Aorta (tissue), 5 donors: ENCODE measurements around the gene NPTX1. TPM values are rescaled to one million over a fixed set of nuclear protein-coding genes. Genes with fewer than 3 reads are reported as not detected.
A peak's percentile ranks its signal among the peaks of the same experiment; 100 is the strongest.

Experiments
- ATAC-seq: fragments of 200-7000 bp; cut with Tn5 transposase; one replicate; pipeline ENCODE4 v1.9.1; 2022; ENCODE audit warnings: moderate library complexity; ENCODE audit not compliant: low FRiP score
- DNase-seq, 2 donors: peaks; one replicate each; pipeline ENCODE4 v3.0.0-alpha.2; 2020
- H3K27ac ChIP-seq, 2 donors: one replicate each; pipeline ENCODE4 v1.5.1; 2013; ENCODE audit warnings: low read length in 2 of 2, mild to moderate bottlenecking in 2 of 2, moderate library complexity in 2 of 2, control low read depth in 1 of 2, inconsistent platforms in 1 of 2, low read depth in 1 of 2
- H3K27me3 ChIP-seq, 2 donors: one replicate each; pipeline ENCODE4 v1.6.1; 2013; ENCODE audit warnings: control low read depth in 1 of 2, low read length in 1 of 2, mild to moderate bottlenecking in 1 of 2, moderate library complexity in 1 of 2; ENCODE audit not compliant: insufficient read depth in 2 of 2, control insufficient read depth in 1 of 2
- H3K36me3 ChIP-seq, 2 donors: one replicate each; pipeline ENCODE4 v1.6.1; 2013; ENCODE audit warnings: control low read depth in 1 of 2, low read length in 1 of 2, mild to moderate bottlenecking in 1 of 2; ENCODE audit not compliant: insufficient read depth in 2 of 2, control insufficient read depth in 1 of 2
- H3K4me1 ChIP-seq, 2 donors: one replicate each; pipeline ENCODE4 v1.6.1; 2013; ENCODE audit warnings: low read length in 2 of 2, control low read depth in 1 of 2, mild to moderate bottlenecking in 1 of 2, moderate library complexity in 1 of 2; ENCODE audit not compliant: insufficient read depth in 2 of 2, control insufficient read depth in 1 of 2
- H3K4me3 ChIP-seq, 2 donors: one replicate each; pipeline ENCODE4 v1.5.1; 2013; ENCODE audit warnings: low read length in 2 of 2, control low read depth in 1 of 2, mild to moderate bottlenecking in 1 of 2
- H3K9me3 ChIP-seq: one replicate; pipeline ENCODE4 v1.6.1; 2013; ENCODE audit warnings: mild to moderate bottlenecking, low read length; ENCODE audit not compliant: control insufficient read depth
- WGBS, 2 donors: extraction: QIAGEN DNeasy Blood & Tissue Kit; methylation state at CpG; one replicate each; pipeline ENCODE4 v1.1.7; 2013; 5-methylcytosine and 5-hydroxymethylcytosine counted together
- intact Hi-C, 2 donors: fragments of 100-400 bp; cut with DNase I; formaldehyde crosslinking; loops; one replicate each; pipeline versions ENCODE4 v1.14.2 to v1.15.0; 2022
- polyA plus RNA-seq, 2 donors: library from polyadenylated mRNA; stranded (reverse); fragments of 200-250 nt; gene quantifications; one replicate each; pipeline ENCODE4 v1.2.3, GENCODE V29; 2013
- total RNA-seq, 2 donors: library from RNA; stranded (reverse); fragmentation: NEBNext Ultra II Directional; extraction: Animal tissue kit (Norgen Biotek cat#: 25700); gene quantifications; one replicate each; pipeline ENCODE4 v1.2.1, GENCODE V29; 2021
- donor health status: healthy with polysubstance abuse.
- donor health status: Bipolar disorder and iron deficiency.
- donor health status: DM: no; HTN: no; CAD: no.
- donor health status: DM: no; HTN: no; CAD: no.
- donor health status: DM: yes; HTN: yes; CAD: no.

Gene NPTX1
- total and polyA plus RNA-seq, 4 donors: 0.13 to 1.6 (median 0.45) TPM; not detected in 1

DNA sequence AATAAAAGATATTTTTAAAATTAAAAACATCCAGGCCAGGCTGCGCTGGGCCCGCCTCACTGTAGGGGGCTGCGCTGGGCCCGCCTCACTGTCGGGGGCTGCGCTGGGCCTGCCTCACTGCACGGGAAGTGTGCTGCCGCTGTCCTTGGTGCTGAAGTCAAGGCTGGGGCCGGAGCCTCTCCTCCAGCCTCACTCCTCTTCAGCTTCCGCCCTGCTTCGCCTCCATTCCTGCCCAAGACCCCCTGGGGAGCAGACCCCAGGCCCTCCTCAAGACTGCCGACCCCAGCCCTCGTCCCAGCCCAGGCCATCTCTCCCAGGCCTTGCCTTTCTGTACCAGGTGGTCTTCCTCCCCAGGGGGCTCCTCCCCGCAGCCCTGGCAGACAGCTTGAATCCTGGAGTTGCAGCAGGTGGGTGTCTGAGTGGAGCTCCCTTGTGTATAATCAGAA is 35.3 kb downstream of the NPTX1 start:
- no peak for ATAC-seq
- no peak overlapping the region for H3K27ac ChIP-seq
- H3K36me3 ChIP-seq: no peaks in the 10 kb centered on the region
- H3K4me1 ChIP-seq: no peaks in the 10 kb centered on the region
- DNase-seq: peak in 1 of 2 donors; percentile 85
- H3K4me3 ChIP-seq: no peak overlapping the region
- no peaks in the 10 kb centered on the region for H3K9me3 ChIP-seq
- WGBS, 2 donors: 20 to 23% methylated on average over 14 of the region's 14 CpGs
- no peaks in the 10 kb centered on the region for H3K27me3 ChIP-seq
- intact Hi-C loops: no loop called here

DNA sequence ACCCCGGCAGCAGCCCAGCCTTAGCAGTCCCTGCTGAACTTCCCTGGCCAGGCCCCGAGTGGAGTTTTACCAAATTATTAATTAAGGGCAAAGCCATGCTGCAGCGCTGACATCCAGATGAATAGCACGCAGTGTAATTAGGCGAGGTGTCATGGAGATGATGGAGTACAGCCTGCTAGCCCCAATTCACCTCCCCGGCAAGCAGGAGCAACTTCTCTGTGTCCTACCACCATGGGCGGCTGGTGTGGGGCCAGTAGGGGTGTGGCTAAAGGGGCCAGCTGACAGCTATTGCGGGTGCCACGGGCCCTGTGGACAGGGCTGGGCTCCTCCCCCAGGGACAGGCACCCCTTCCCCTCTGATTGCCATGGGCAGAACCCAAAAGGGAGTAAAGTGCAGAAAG is 36.9 kb downstream of the NPTX1 start:
- 78 to 80% methylated on average over 9 of the region's 9 CpGs for WGBS, 2 donors

DNA sequence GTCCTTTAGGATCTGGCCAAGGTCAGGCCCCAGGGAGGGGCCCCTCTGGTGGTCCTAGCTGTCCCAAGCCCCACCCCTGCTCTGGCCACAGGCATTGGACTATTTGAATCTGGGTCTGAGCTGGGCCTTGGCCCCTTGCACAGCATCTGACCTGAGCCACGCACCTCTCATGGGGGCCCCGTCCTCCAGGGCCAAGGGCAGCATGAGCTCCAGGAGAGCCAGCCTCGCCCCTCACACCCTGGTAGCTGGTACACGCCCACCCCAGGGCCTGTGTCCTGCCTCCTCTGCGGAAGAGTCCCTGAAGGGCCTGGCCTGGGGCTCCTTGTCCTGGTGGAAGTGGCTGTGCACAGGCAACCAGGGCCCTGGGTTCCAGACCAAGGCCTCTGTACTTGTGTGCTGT is 37.6 kb downstream of the NPTX1 start:
- Histone ChIP-seq H3K27ac (no peak overlapping the region), H3K9me3 (no peaks in the 10 kb centered on the region), H3K4me3 (no peak overlapping the region), H3K4me1 (no peaks in the 10 kb centered on the region), H3K27me3 (no peaks in the 10 kb centered on the region), H3K36me3 (no peaks in the 10 kb centered on the region)
- intact Hi-C loops: no loop called here
- 94 to 98% methylated on average over 4 to 5 of the region's 5 CpGs for WGBS, 2 donors
- ATAC-seq (no peak), DNase-seq (no peak)

More for the DNA sequence above, 36.9 kb downstream of the NPTX1 start:
- Histone ChIP-seq H3K9me3 (no peaks in the 10 kb centered on the region), H3K27ac (no peak overlapping the region), H3K4me3 (no peak overlapping the region), H3K36me3 (no peaks in the 10 kb centered on the region), H3K4me1 (no peaks in the 10 kb centered on the region), H3K27me3 (no peaks in the 10 kb centered on the region)
- intact Hi-C loops: no loop called here
- DNase-seq (no peak), ATAC-seq (no peak)

DNA sequence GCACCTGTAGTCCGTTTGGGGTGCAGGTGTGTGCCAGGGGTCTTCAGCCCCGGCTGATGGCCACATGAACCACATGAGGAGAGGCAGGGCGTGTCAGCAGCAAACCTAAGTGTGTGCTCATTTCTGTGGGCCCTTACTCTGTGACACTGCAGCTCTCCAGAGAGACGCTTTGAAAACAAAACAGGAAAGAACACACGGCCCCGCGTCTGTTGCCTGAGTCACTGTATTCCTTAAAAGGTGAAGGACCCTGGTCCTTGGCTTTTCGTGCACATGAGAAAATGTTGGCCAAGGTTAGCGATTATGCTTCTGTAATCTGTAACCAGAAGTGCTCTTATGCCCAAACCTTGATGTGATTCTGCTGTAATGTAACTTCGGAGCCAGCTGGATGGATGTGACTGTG is 38.9 kb downstream of the NPTX1 start:
- no peaks in the 10 kb centered on the region for H3K27me3 ChIP-seq
- peak overlapping the region in 1 of 2 donors; percentile 10 for H3K27ac ChIP-seq
- H3K4me1 ChIP-seq: no peaks in the 10 kb centered on the region
- ATAC-seq (no peak), DNase-seq (no peak)
- WGBS, 2 donors: 27 to 35% methylated on average over 10 of the region's 10 CpGs
- H3K4me3 ChIP-seq: no peak overlapping the region
- intact Hi-C loops: no loop called here
- H3K36me3 ChIP-seq: no peaks in the 10 kb centered on the region
- H3K9me3 ChIP-seq: no peaks in the 10 kb centered on the region

DNA sequence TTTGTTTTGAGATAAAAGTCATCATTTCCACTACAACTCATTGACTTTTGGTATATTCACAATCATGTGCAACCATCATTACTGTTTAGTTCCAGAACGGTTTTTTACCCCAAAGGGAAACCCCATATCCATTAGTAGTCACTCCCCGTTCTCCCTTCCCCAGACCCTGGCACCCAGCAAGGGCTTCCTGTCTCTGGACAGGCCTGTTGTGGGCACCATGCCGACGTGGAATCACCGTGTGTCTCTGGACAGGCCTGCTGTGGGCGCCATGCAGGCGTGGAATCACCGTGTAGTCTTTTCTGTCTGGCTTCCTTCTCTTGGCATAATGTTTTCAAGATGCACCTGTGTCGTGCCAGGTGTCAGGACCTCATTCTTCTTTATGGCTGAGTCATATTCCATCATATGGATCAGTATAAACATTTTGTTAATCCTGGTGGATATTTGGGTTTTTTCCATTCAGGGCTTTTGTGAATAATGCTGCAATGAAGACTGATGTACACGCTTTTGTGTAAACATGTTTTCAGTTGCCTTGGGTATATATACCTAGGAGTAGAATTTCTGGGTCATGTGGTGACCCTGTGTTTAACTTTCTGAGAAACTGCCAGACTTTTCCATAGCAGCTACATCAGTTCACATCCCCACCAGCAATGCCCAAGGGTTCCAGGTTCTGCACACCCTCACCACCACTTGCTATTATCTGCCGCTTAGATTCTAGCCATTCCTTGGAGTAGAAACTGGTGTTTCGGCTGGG is 42.3 kb downstream of the NPTX1 start:
- H3K4me3 ChIP-seq: no peak overlapping the region
- H3K36me3 ChIP-seq: no peaks in the 10 kb centered on the region
- no peaks in the 10 kb centered on the region for H3K4me1 ChIP-seq
- DNase-seq: peak in 1 of 2 donors; percentile 33
- WGBS, 2 donors: 78 to 80% methylated on average over 12 of the region's 12 CpGs
- no peaks in the 10 kb centered on the region for H3K9me3 ChIP-seq
- intact Hi-C loops: loop anchor here in 1 of 2 donors (5.0 kb wide), 1 partner anchor 43 kb away; the partner anchor contains the start of gene NPTX1
- no peak overlapping the region for H3K27ac ChIP-seq
- no peak for ATAC-seq
- no peaks in the 10 kb centered on the region for H3K27me3 ChIP-seq

DNA sequence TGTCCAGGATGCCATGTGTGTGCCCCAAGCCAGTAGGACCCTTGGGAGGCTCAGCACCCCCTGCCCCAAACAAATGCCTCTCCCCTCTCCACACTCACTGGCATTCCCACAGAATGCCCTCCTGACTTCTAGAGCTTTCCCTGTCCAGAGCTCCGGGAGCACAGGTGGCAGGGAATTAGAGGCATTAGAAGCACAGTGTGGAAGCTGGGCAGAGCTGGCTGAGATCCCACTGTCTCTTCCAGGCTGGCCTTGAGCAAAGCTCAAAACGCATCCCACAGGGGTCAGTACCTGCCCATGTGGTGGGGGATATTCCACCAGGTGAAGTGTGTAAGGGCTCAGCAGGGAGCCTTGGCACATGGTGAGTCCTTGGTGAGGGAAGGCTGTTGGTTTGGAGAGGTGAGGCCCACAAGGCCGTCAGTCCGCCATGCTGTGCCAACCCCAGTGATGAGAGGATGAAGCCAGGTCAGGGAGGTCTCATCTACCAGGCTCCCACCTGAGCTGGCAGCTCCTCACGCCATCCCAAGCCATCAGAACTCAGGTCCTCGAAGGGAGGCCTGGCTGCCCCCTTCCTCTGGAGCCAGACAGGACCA is 43.4 kb downstream of the NPTX1 start:
- no peak overlapping the region for H3K27ac ChIP-seq
- no peak for DNase-seq
- no peaks in the 10 kb centered on the region for H3K36me3 ChIP-seq
- ATAC-seq: no peak
- no peaks in the 10 kb centered on the region for H3K9me3 ChIP-seq
- H3K4me1 ChIP-seq: no peaks in the 10 kb centered on the region
- H3K4me3 ChIP-seq: no peak overlapping the region
- intact Hi-C loops: loop anchor here in 1 of 2 donors (5.0 kb wide), 1 partner anchor 44 kb away; the partner anchor contains the start of gene NPTX1
- H3K27me3 ChIP-seq: no peaks in the 10 kb centered on the region
- WGBS, 2 donors: 79 to 85% methylated on average over 6 of the region's 6 CpGs

DNA sequence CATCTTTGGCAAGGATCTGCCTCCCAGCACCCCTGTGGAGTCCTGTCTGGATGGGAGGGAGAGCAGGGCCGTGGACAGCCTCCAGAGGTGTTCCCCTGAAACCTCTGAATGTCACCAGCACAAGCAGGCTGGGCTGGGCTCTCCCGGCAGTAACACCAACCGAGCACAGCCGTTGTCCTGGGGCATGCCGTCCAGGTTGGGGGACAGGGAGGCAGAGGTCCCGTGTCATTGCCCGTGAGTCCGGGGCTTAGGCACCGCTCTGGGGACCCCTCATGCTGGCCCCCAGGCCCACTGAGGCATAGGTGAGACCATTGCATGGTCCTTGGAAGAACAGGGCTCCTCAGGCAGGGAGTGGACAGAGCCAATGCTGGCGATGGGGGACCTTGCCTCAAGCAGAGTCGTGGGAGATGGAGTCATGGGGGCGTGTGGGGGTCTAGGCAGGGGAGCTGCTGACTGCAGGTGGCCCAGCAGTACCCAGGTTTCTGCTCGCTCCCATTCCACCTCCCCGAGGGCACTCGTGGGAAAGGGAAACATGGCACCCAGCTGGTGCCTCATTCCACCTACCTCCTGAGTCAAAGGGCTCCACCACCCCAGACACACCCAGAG is 44.0 kb downstream of the NPTX1 start:
- intact Hi-C loops: loop anchor here in 1 of 2 donors (5.0 kb wide), 1 partner anchor 45 kb away; the partner anchor contains the start of gene NPTX1
- no peaks in the 10 kb centered on the region for H3K36me3 ChIP-seq
- 78 to 83% methylated on average over 14 to 15 of the region's 15 CpGs for WGBS, 2 donors
- no peaks in the 10 kb centered on the region for H3K27me3 ChIP-seq
- peak in 1 of 2 donors; percentile 33 for DNase-seq
- H3K4me1 ChIP-seq: no peaks in the 10 kb centered on the region
- H3K27ac ChIP-seq: no peak overlapping the region
- no peak overlapping the region for H3K4me3 ChIP-seq
- ATAC-seq: no peak
- no peaks in the 10 kb centered on the region for H3K9me3 ChIP-seq

DNA sequence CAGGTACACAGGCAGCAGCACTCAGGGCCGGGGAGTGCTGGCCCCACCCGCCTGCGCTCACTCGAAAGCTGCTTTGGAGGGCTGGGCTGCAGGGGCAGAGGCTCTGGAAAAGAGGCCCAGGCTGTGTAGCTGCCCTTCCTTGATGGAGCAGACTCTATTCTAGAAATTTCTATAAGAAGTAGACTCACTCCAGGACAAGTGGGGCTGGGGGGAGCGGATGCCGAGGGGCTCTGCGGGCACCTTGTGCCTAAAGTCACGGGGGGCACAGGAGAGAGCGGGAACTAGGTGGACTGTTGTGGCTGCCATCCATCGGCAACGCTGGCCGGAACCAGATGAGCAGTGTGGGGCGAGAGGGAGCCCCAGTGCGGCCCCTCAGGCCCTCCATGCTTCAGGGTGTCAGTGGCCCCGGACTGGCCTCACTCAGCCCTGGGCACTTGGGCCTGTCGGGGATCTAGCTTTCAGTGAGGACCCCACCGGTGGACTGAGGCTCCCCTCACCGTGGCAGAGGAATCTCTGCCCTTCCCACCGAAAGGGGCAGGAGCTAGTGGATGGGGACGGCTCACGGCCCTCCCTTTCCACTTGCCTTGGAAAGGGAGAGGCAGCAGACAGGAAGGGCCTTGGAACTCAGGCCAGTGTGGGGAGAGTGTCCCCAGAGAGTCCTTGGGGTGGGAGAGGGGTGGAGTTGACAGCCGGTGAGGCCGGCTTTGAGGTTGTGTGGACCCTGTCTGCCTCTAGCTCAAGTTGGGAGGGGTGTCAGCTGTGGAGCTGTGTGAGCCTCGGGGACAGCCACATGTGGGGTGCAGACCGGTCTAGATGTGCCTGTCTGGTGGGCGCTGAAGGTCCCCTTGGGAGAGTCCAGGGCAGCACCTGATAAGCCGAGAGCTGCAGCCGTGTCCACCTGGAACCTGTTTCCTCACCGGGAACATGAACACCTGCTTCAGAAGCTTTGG is 44.9 kb downstream of the NPTX1 start:
- 87 to 89% methylated on average over 29 of the region's 29 CpGs for WGBS, 2 donors
- Histone ChIP-seq H3K4me3 (no peak overlapping the region), H3K9me3 (no peaks in the 10 kb centered on the region), H3K4me1 (no peaks in the 10 kb centered on the region), H3K27ac (no peak overlapping the region), H3K36me3 (no peaks in the 10 kb centered on the region), H3K27me3 (no peaks in the 10 kb centered on the region)
- DNase-seq (peak; percentile 27 to 57), ATAC-seq (no peak)
- intact Hi-C loops: loop anchor here (2.0 to 5.0 kb wide), 2 partner anchors 46 to 143 kb away; partner anchors contain the start of gene NPTX1 (in 1 of the 2)
